Cortex of kidney (tissue), 1 donor: ENCODE data around the gene ADAMTS9.
"Not testable (repeated sequence)": the region's sequence is repeated elsewhere in the genome, so short reads cannot be mapped to it uniquely, and the experiment has no call there.

ENCODE experiments used
- DNase-seq: peaks from one replicate; lab custom pipeline; 2025; lab: John Stamatoyannopoulos, UW

The ADAMTS9 gene

GRCh38 chr3:64574194-64574593 is 113.6 kb downstream of the ADAMTS9 start:
- no peak for DNase-seq

GRCh38 chr3:64571982-64572381 is 115.8 kb downstream of the ADAMTS9 start:
- DNase-seq, result no peak

- DNase-seq, result no peak
Observed at GRCh38 chr3:64568895-64569517, 118.8 kb downstream of the ADAMTS9 start.

GRCh38 chr3:64566859-64567258 is 120.9 kb downstream of the ADAMTS9 start:
- DNase-seq, result no peak

- no peak for DNase-seq
Observed at GRCh38 chr3:64563751-64564150, 124.0 kb downstream of the ADAMTS9 start.

- no peak for DNase-seq
Observed at GRCh38 chr3:64561868-64562267, 125.9 kb downstream of the ADAMTS9 start.

GRCh38 chr3:64561325-64561843 is 126.4 kb downstream of the ADAMTS9 start:
- DNase-seq, result no peak

- no peak for DNase-seq
Observed at GRCh38 chr3:64560791-64561190, 127.0 kb downstream of the ADAMTS9 start.

GRCh38 chr3:64559588-64559987 is 128.2 kb downstream of the ADAMTS9 start:
- no peak for DNase-seq

GRCh38 chr3:64556046-64556445 is 131.8 kb downstream of the ADAMTS9 start:
- DNase-seq, result no peak

- DNase-seq, result no peak
Observed at GRCh38 chr3:64555351-64555750, 132.4 kb downstream of the ADAMTS9 start.

- DNase-seq, result no peak
Observed at GRCh38 chr3:64554096-64554920, 133.5 kb downstream of the ADAMTS9 start.

GRCh38 chr3:64552966-64553365 is 134.8 kb downstream of the ADAMTS9 start:
- DNase-seq, result no peak

GRCh38 chr3:64552160-64552559 is 135.6 kb downstream of the ADAMTS9 start:
- DNase-seq, result no peak

- DNase-seq, result no peak
Observed at GRCh38 chr3:64551697-64552096, 136.1 kb downstream of the ADAMTS9 start.

- DNase-seq, result no peak
Observed at GRCh38 chr3:64550745-64551144, 137.1 kb downstream of the ADAMTS9 start.

- no peak for DNase-seq
Observed at GRCh38 chr3:64549869-64550268, 137.9 kb downstream of the ADAMTS9 start.

GRCh38 chr3:64548200-64548889 is 139.5 kb downstream of the ADAMTS9 start:
- no peak for DNase-seq

GRCh38 chr3:64546856-64547255 is 140.9 kb downstream of the ADAMTS9 start:
- DNase-seq, result no peak

GRCh38 chr3:64545239-64545638 is 142.6 kb downstream of the ADAMTS9 start:
- DNase-seq, result not testable (repeated sequence)

- DNase-seq, result no peak
Observed at GRCh38 chr3:64541803-64542202, 146.0 kb downstream of the ADAMTS9 start.

GRCh38 chr3:64539451-64540196 is 148.2 kb downstream of the ADAMTS9 start:
- DNase-seq, result no peak
